ENCODE results near the gene FAM24A. TPM values are rescaled to one million over a fixed set of nuclear protein-coding genes. Genes with fewer than 3 reads are reported as not detected.

FAM24A gene
- total and polyA plus RNA-seq, 2 experiments from 2014 or later, result not detected

GRCh38 chr10:122949296-122949695, 38.9 kb downstream of the FAM24A start:
- H3K4me1 Mint-ChIP-seq, result peaks cover 9% of the 10 kb centered on the region
- H3K9me3 Mint-ChIP-seq, result peaks cover 3% of the 10 kb centered on the region; the same call in 2 of the 3 replicates
- peaks cover 14% of the 10 kb centered on the region for H3K36me3 Mint-ChIP-seq (ENCODE audit: low read depth)
- no peak overlapping the region for H2AFZ ChIP-seq
- no peaks in the 10 kb centered on the region for H3K27me3 ChIP-seq (ENCODE audit: insufficient read depth)
- peaks cover 13% of the 10 kb centered on the region for H3K27me3 Mint-ChIP-seq (ENCODE audit: insufficient read depth, low read depth, poor library complexity)
- H3K9me2 ChIP-seq (ENCODE audit: insufficient read depth), result no peaks in the 10 kb centered on the region
- no peak overlapping the region for H3K27ac Mint-ChIP-seq
- H3K79me2 ChIP-seq (replicated peaks; ENCODE audit: insufficient read depth), result no peaks in the 10 kb centered on the region; the same call in 1 of the 2 replicates
- no peak overlapping the region for H3K4me3 Mint-ChIP-seq
- H3K27ac ChIP-seq (ENCODE audit: low read depth), result no peak overlapping the region
- H3K4me3 ChIP-seq, result no peak overlapping the region
- H3K4me1 ChIP-seq (ENCODE audit: insufficient read depth), result peaks cover 4% of the 10 kb centered on the region; the same call in 1 of the 2 replicates
- peaks cover 7% of the 10 kb centered on the region; the same call in 1 of the 2 replicates for H4K20me1 ChIP-seq (replicated peaks; ENCODE audit: insufficient read depth)
- no peaks in the 10 kb centered on the region; the same call in 1 of the 2 replicates for H3K36me3 ChIP-seq (ENCODE audit: insufficient read depth)
- no peak for TF ChIP-seq ZNF462 (CRISPR knock-in tag; IDR thresholded peaks at IDR 0.05)
- no peak for TF ChIP-seq STAT1 (IDR thresholded peaks at IDR 0.05; ENCODE audit: unreplicated experiment)
- TF ChIP-seq ETS1 (IDR thresholded peaks at IDR 0.05), result no peak
- no peak for TF ChIP-seq NANOG (IDR thresholded peaks at IDR 0.05; ENCODE audit: borderline replicate concordance)
- 0 out of 2 replicates have a peak, but pooled peaks cover 2% of the 10 kb centered on the region for H3F3A ChIP-seq (replicated peaks; ENCODE audit: low read depth)
- DNase-seq (ENCODE audit: low spot score) (no peak), ATAC-seq (no peak)
- H3K4me2 ChIP-seq, result no peak overlapping the region

Measured in GM23338 (cell line).